Measurements from ENCODE around the gene KIAA0513.

The KIAA0513 gene

GRCh38 chr16:85107083-85107482 is 79.5 kb downstream of the KIAA0513 start:
- Mint-ChIP-seq H3K36me3 (ENCODE audit: low read depth) (no peaks in the 10 kb centered on the region), H3K27ac (no peak overlapping the region), H3K27me3 (ENCODE audit: low read depth) (peaks cover 18% of the 10 kb centered on the region), H3K9me3 (no peaks in the 10 kb centered on the region), H3K4me1 (peaks cover 7% of the 10 kb centered on the region), H3K4me3 (no peak overlapping the region)
- TF ChIP-seq, protein P1, sequence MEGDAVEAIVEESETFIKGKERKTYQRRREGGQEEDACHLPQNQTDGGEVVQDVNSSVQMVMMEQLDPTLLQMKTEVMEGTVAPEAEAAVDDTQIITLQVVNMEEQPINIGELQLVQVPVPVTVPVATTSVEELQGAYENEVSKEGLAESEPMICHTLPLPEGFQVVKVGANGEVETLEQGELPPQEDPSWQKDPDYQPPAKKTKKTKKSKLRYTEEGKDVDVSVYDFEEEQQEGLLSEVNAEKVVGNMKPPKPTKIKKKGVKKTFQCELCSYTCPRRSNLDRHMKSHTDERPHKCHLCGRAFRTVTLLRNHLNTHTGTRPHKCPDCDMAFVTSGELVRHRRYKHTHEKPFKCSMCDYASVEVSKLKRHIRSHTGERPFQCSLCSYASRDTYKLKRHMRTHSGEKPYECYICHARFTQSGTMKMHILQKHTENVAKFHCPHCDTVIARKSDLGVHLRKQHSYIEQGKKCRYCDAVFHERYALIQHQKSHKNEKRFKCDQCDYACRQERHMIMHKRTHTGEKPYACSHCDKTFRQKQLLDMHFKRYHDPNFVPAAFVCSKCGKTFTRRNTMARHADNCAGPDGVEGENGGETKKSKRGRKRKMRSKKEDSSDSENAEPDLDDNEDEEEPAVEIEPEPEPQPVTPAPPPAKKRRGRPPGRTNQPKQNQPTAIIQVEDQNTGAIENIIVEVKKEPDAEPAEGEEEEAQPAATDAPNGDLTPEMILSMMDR (IDR thresholded peaks at IDR 0.05; ENCODE audit: unreplicated experiment in 3 of 3): no peak

DNA sequence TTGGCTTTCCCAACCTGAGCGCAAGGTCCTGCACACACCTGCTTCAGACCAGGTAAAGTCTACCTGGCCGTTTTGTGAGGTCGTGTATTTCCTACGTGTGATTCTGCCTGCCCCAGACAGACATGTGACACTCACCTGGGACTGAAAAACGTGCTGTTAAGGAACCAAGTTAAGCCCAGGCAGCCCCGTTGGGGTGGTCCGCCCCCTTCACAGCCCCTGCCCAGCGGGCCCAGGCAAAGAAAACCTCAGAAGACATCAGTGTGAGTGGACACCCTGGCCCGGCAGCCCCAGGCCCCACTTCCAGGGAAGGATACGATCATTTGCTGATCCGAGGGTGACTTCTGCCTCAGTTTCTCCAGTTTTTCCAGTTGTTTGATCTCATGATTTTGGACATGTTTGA is 79.9 kb downstream of the KIAA0513 start:
- peaks cover 18% of the 10 kb centered on the region for H3K27me3 Mint-ChIP-seq (ENCODE audit: low read depth)
- no peak overlapping the region for H3K27ac Mint-ChIP-seq
- TF ChIP-seq, protein P1 (IDR thresholded peaks at IDR 0.05; ENCODE audit: unreplicated experiment in 3 of 3): no peak
- H3K9me3 Mint-ChIP-seq: no peaks in the 10 kb centered on the region
- H3K4me1 Mint-ChIP-seq: peaks cover 7% of the 10 kb centered on the region
- no peak overlapping the region for H3K4me3 Mint-ChIP-seq
- no peaks in the 10 kb centered on the region for H3K36me3 Mint-ChIP-seq (ENCODE audit: low read depth)

DNA sequence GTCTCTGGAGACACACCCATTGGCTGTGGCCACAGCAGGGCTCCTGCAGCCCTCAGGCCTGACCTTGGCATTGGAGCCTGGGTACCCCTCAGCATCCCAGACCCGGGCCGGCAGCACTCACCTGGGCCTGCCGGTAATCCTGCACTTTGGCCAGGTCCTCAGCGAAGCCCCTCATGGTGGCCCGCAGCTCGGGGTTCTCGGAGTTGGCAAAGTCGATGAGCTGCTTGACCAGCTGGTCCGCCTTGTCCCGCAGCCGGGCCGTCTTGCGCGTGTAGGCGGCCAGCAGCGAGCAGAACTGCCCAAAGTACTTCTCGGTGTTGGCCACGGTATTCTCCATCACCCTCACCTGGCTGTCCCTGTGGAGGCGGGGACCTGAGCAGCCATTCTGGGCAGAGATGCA is 82.5 kb downstream of the KIAA0513 start:
- H3K4me1 Mint-ChIP-seq: peaks cover 11% of the 10 kb centered on the region
- H3K4me3 Mint-ChIP-seq: no peak overlapping the region
- H3K36me3 Mint-ChIP-seq (ENCODE audit: low read depth): no peaks in the 10 kb centered on the region
- TF ChIP-seq, protein P1 (IDR thresholded peaks at IDR 0.05; ENCODE audit: unreplicated experiment in 3 of 3): no peak
- no peak overlapping the region for H3K27ac Mint-ChIP-seq
- peaks cover 26% of the 10 kb centered on the region for H3K27me3 Mint-ChIP-seq (ENCODE audit: low read depth)
- H3K9me3 Mint-ChIP-seq: no peaks in the 10 kb centered on the region

GRCh38 chr16:85111184-85111583 is 83.6 kb downstream of the KIAA0513 start:
- H3K4me3 Mint-ChIP-seq: peak overlapping the region in 1 of 3 experiments; percentile 32
- peaks cover 26% of the 10 kb centered on the region for H3K27me3 Mint-ChIP-seq (ENCODE audit: low read depth)
- no peaks in the 10 kb centered on the region for H3K36me3 Mint-ChIP-seq (ENCODE audit: low read depth)
- TF ChIP-seq, protein P1 (IDR thresholded peaks at IDR 0.05; ENCODE audit: unreplicated experiment in 3 of 3): no peak
- H3K27ac Mint-ChIP-seq: no peak overlapping the region
- no peaks in the 10 kb centered on the region for H3K9me3 Mint-ChIP-seq
- H3K4me1 Mint-ChIP-seq: peaks cover 14% of the 10 kb centered on the region

- Mint-ChIP-seq H3K36me3 (ENCODE audit: low read depth) (no peaks in the 10 kb centered on the region), H3K27ac (peak within 1 kb of the TSS in 2 of 3 experiments; percentile 20 to 53), H3K4me3 (no peak within 1 kb of the TSS), H3K9me3 (no peaks in the 10 kb centered on the region), H3K27me3 (ENCODE audit: low read depth) (peaks cover 26% of the 10 kb centered on the region), H3K4me1 (peaks cover 20% of the 10 kb centered on the region)
- TF ChIP-seq, protein P1 (IDR thresholded peaks at IDR 0.05; ENCODE audit: unreplicated experiment in 3 of 3): no peak
These were observed 84.8 kb downstream of the KIAA0513 start, which contains the start of gene CIBAR2 for GRCh38 chr16:85112364-85112763. Gene CIBAR2 (minus strand): TSS chr16:85112472. CDS start chr16:85112352, 120 bp downstream.

DNA sequence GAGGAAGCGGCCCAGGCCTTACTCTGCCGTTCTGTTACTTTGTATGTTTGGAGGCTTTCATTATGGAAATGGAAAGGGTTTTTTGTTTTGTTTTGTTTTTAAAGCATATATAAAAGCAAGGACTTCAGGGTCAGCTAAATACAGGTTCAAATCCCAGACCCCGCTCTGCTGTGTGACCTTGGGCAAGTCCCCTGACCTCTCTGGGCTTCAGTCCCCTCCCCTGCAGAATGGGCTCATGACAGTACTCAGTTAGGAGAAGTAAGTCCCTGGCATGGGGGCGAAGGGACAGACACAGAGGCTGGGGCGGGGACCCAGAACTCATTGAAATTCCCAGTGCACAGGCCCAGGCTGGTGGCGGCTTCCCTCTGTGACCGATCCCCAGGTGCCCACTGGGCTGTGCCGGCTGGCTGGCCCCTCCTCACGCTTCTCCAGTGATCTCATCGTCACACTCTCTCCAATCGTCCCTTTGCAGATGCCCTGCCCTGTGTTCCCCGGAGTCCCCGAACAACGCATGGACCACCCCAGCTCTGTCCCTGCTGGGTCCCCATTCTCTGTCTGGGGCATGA is 85.7 kb downstream of the KIAA0513 start:
- Mint-ChIP-seq H3K36me3 (ENCODE audit: low read depth) (no peaks in the 10 kb centered on the region), H3K27ac (peak overlapping the region in 2 of 3 experiments; percentile 20 to 53), H3K27me3 (ENCODE audit: low read depth) (peaks cover 26% of the 10 kb centered on the region), H3K4me1 (peaks cover 20% of the 10 kb centered on the region), H3K9me3 (no peaks in the 10 kb centered on the region), H3K4me3 (no peak overlapping the region)
- TF ChIP-seq, protein P1 (IDR thresholded peaks at IDR 0.05; ENCODE audit: unreplicated experiment in 3 of 3): no peak
